ENCODE measurements around the gene TYK2. TPM values are rescaled to one million over a fixed set of nuclear protein-coding genes. Genes with fewer than 3 reads are reported as not detected.

Gene TYK2
- total and polyA plus RNA-seq, 9 of the 15 experiments (the other 6 are each of a cell fraction or from before 2014, with no cell fraction given): 15.0 to 182 (median 85.9) TPM

DNA sequence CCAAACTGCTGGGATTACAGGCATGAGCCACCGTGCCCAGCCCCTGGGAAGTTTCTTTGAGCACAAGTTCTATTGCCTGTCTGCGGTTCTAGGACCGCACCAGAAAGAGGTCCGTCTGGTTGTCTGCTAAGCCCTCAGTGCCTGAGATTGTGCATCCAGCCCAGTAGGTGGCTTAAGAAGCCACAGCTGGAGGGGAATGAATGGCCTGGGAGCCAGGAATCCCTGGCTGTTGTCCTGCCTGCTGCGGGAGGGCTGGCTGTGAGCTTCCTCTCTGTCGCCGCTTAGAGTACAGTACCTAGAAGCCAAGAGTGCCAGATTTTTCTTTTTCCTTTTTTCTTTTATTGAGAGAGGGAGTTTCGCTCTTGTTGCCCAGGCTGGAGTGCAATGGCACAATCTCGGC lies 4.2 kb upstream of the TYK2 start:
- Histone ChIP-seq H4K20me1 (replicated peaks; ENCODE audit: control insufficient read depth, insufficient read depth, low read length) (no peaks in the 10 kb centered on the region), H2AFZ (ENCODE audit: low read depth, low read length) (no peak overlapping the region), H3K27me3 (ENCODE audit: control insufficient read depth in 2 of 2, insufficient read depth in 2 of 2, low read length in 2 of 2) (no peaks in the 10 kb centered on the region), H3K27ac (ENCODE audit: extremely low read depth, low read depth, low read length) (no peak overlapping the region), H3K9ac (ENCODE audit: insufficient read depth in 1 of 2, low read depth in 2 of 2, low read length in 2 of 2) (peak overlapping the region in 1 of 2 experiments; percentile 76; a peak in 2 of 4 replicates), H3K9me1 (ENCODE audit: control insufficient read depth, insufficient read depth, low read length) (no peaks in the 10 kb centered on the region), H3K4me3 (no peak overlapping the region), H3K4me2 (ENCODE audit: insufficient read depth, low read length) (no peak overlapping the region), H3K36me3 (ENCODE audit: control insufficient read depth, insufficient read depth, low read length) (peaks cover under 1% of the 10 kb centered on the region; the same call in 1 of the 3 replicates), H3K4me1 (replicated peaks in 1 of 2; ENCODE audit: control insufficient read depth in 2 of 2, insufficient read depth in 2 of 2, low read length in 2 of 2) (peaks cover 6 to 17% of the 10 kb centered on the region in 2 experiments; a peak in 4 of 5 replicates), H3K9me3 (replicated peaks; ENCODE audit: control insufficient read depth, insufficient read depth, low read depth, low read length) (no peaks in the 10 kb centered on the region), H3K79me2 (ENCODE audit: control insufficient read depth, insufficient read depth, low read length) (peaks cover 15% of the 10 kb centered on the region)
- ChIA-PET POLR2A (interaction anchor here (0.8 to 1.1 kb wide), 2 partner anchors 123 to 127 kb away, joined by 3 read pairs; no protein-coding TSS in a partner anchor), CTCF (ENCODE audit: low intra/inter-chr PET ratio) (no interaction called here)
- in situ Hi-C loops (cut with MboI) (no loop called here), intact Hi-C loops (cut with micrococcal nuclease) (no loop called here)
- 73% methylated on average over 8 of the region's 9 CpGs for WGBS (ENCODE audit: insufficient coverage, low coverage, missing lambda C conversion rate)
- ATAC-seq: no peak
- no TSS peak for BruUV-seq (replicated peaks)
- DNase-seq (ENCODE audit: extremely low read depth in 1 of 4, low spot score in 3 of 4): no peak
- FAIRE-seq: no peak
- TF ChIP-seq, protein P1, sequence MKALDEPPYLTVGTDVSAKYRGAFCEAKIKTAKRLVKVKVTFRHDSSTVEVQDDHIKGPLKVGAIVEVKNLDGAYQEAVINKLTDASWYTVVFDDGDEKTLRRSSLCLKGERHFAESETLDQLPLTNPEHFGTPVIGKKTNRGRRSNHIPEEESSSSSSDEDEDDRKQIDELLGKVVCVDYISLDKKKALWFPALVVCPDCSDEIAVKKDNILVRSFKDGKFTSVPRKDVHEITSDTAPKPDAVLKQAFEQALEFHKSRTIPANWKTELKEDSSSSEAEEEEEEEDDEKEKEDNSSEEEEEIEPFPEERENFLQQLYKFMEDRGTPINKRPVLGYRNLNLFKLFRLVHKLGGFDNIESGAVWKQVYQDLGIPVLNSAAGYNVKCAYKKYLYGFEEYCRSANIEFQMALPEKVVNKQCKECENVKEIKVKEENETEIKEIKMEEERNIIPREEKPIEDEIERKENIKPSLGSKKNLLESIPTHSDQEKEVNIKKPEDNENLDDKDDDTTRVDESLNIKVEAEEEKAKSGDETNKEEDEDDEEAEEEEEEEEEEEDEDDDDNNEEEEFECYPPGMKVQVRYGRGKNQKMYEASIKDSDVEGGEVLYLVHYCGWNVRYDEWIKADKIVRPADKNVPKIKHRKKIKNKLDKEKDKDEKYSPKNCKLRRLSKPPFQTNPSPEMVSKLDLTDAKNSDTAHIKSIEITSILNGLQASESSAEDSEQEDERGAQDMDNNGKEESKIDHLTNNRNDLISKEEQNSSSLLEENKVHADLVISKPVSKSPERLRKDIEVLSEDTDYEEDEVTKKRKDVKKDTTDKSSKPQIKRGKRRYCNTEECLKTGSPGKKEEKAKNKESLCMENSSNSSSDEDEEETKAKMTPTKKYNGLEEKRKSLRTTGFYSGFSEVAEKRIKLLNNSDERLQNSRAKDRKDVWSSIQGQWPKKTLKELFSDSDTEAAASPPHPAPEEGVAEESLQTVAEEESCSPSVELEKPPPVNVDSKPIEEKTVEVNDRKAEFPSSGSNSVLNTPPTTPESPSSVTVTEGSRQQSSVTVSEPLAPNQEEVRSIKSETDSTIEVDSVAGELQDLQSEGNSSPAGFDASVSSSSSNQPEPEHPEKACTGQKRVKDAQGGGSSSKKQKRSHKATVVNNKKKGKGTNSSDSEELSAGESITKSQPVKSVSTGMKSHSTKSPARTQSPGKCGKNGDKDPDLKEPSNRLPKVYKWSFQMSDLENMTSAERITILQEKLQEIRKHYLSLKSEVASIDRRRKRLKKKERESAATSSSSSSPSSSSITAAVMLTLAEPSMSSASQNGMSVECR (CRISPR knock-in tag; IDR thresholded peaks at IDR 0.05): no peak
- TF ChIP-seq HMG20B (CRISPR knock-in tag; IDR thresholded peaks at IDR 0.05) (no peak), SUPT5H (IDR thresholded peaks at IDR 0.05) (no peak), MYNN (IDR thresholded peaks at IDR 0.05) (no peak), MYNN (CRISPR knock-in tag; IDR thresholded peaks at IDR 0.05) (no peak), MBD2 (IDR thresholded peaks at IDR 0.05; ENCODE audit: borderline replicate concordance, low read depth) (no peak), ZNF217 (CRISPR knock-in tag; IDR thresholded peaks at IDR 0.05) (no peak), MCM3 (IDR thresholded peaks at IDR 0.05) (no peak), ZKSCAN3 (CRISPR knock-in tag; IDR thresholded peaks at IDR 0.05) (no peak), SETDB1 (IDR thresholded peaks at IDR 0.05; ENCODE audit: low read length) (no peak), SMARCE1 (IDR thresholded peaks at IDR 0.05) (no peak), MAFF (IDR thresholded peaks at IDR 0.05; ENCODE audit: low read length) (no peak)
- TF ChIP-seq, protein P2, sequence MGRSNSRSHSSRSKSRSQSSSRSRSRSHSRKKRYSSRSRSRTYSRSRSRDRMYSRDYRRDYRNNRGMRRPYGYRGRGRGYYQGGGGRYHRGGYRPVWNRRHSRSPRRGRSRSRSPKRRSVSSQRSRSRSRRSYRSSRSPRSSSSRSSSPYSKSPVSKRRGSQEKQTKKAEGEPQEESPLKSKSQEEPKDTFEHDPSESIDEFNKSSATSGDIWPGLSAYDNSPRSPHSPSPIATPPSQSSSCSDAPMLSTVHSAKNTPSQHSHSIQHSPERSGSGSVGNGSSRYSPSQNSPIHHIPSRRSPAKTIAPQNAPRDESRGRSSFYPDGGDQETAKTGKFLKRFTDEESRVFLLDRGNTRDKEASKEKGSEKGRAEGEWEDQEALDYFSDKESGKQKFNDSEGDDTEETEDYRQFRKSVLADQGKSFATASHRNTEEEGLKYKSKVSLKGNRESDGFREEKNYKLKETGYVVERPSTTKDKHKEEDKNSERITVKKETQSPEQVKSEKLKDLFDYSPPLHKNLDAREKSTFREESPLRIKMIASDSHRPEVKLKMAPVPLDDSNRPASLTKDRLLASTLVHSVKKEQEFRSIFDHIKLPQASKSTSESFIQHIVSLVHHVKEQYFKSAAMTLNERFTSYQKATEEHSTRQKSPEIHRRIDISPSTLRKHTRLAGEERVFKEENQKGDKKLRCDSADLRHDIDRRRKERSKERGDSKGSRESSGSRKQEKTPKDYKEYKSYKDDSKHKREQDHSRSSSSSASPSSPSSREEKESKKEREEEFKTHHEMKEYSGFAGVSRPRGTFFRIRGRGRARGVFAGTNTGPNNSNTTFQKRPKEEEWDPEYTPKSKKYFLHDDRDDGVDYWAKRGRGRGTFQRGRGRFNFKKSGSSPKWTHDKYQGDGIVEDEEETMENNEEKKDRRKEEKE (IDR thresholded peaks at IDR 0.05; ENCODE audit: borderline replicate concordance in 1 of 2, control insufficient read depth in 1 of 2, low read depth in 2 of 2, low read length in 1 of 2): no peak
- TF ChIP-seq, protein P3, sequence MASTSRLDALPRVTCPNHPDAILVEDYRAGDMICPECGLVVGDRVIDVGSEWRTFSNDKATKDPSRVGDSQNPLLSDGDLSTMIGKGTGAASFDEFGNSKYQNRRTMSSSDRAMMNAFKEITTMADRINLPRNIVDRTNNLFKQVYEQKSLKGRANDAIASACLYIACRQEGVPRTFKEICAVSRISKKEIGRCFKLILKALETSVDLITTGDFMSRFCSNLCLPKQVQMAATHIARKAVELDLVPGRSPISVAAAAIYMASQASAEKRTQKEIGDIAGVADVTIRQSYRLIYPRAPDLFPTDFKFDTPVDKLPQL (IDR thresholded peaks at IDR 0.05; ENCODE audit: extremely low read depth, insufficient read length): no peak
- TF ChIP-seq, protein P4, sequence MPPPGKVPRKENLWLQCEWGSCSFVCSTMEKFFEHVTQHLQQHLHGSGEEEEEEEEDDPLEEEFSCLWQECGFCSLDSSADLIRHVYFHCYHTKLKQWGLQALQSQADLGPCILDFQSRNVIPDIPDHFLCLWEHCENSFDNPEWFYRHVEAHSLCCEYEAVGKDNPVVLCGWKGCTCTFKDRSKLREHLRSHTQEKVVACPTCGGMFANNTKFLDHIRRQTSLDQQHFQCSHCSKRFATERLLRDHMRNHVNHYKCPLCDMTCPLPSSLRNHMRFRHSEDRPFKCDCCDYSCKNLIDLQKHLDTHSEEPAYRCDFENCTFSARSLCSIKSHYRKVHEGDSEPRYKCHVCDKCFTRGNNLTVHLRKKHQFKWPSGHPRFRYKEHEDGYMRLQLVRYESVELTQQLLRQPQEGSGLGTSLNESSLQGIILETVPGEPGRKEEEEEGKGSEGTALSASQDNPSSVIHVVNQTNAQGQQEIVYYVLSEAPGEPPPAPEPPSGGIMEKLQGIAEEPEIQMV (tag; conservative IDR thresholded peaks at IDR 0.05; ENCODE audit: low read depth): no peak

Measured in K562 (cell line).